T-cell (primary cell): ENCODE data around the gene OR11H6. TPM values are rescaled to one million over a fixed set of nuclear protein-coding genes. Genes with fewer than 3 reads are reported as not detected.
"Not testable (repeated sequence)": the region's sequence is repeated elsewhere in the genome, so short reads cannot be mapped to it uniquely, and the experiment has no call there.

Source experiments
- ATAC-seq, 4 experiments: fragments of 200-7000 bp in 3 of 4; fragments of 150-1000 bp in 1 of 4; cut with Tn5 transposase; replicated peaks in 1 of 4; 1 replicate in 3 of 4; 2 replicates in 1 of 4; pipeline ENCODE4 v1.10.0; 2021; ENCODE audit warnings: moderate library complexity in 3 of 4, mild to moderate bottlenecking in 2 of 4, moderate number of reproducible peaks in 1 of 4
- CTCF ChIA-PET, 2 donors: fragments of 300-600 bp; sonication (Branson Sonifier 250); formaldehyde crosslinking; loops; one replicate each; lab custom pipeline; 2022; ENCODE audit warnings: antibody characterized with exemption in 2 of 2; lab: Charles Lee
- POLR2A ChIA-PET, 2 donors: fragments of 300-600 bp; sonication (Branson Sonifier 250); formaldehyde crosslinking; loops; one replicate each; lab custom pipeline; 2022; ENCODE audit warnings: antibody characterized with exemption in 2 of 2; lab: Charles Lee
- DNase-seq, 35 experiments: peaks; one replicate each; pipeline versions ENCODE4 v3.0.0 to v3.0.0-alpha.2; 2013 to 2023
- H3K27ac ChIP-seq: one replicate; pipeline ENCODE4 v1.5.1; 2013; ENCODE audit warnings: low read length
- H3K27me3 ChIP-seq, 2 experiments: replicated peaks in 1 of 2; 1 replicate in 1 of 2; 2 replicates in 1 of 2; pipeline versions ENCODE4 v1.6.1 to v1.7.0; 2013; ENCODE audit warnings: low read length in 1 of 2, mixed read lengths in 1 of 2; ENCODE audit not compliant: control insufficient read depth in 2 of 2, insufficient read depth in 2 of 2; ENCODE audit errors: extremely low read depth in 1 of 2
- H3K36me3 ChIP-seq, 2 donors: 1 replicate in 1 of 2; 2 replicates in 1 of 2; pipeline versions ENCODE4 v1.6.1 to v1.7.0; 2013; ENCODE audit warnings: low read length in 1 of 2; ENCODE audit not compliant: control insufficient read depth in 2 of 2, insufficient read depth in 1 of 2; ENCODE audit errors: extremely low read depth in 1 of 2
- H3K4me1 ChIP-seq, 2 experiments: 1 replicate in 1 of 2; 2 replicates in 1 of 2; pipeline versions ENCODE4 v1.6.1 to v1.7.0; 2013; ENCODE audit warnings: low read length in 2 of 2, mixed read lengths in 1 of 2; ENCODE audit not compliant: insufficient read depth in 2 of 2, control insufficient read depth in 1 of 2; ENCODE audit errors: extremely low read depth in 1 of 2
- H3K4me3 ChIP-seq, 2 donors: 1 replicate in 1 of 2; 2 replicates in 1 of 2; pipeline versions ENCODE4 v1.5.1 to v1.7.0; 2013; ENCODE audit warnings: mild to moderate bottlenecking in 2 of 2, low read length in 1 of 2, moderate library complexity in 1 of 2; ENCODE audit not compliant: control insufficient read depth in 1 of 2; ENCODE audit errors: extremely low read depth in 1 of 2
- H3K9me3 ChIP-seq: 2 replicates; pipeline ENCODE4 v1.7.0; 2013
- H3K27ac Mint-ChIP-seq, 2 donors: one replicate each; pipeline ENCODE4 v1.8.0; 2020 to 2021; ENCODE audit warnings: mild to moderate bottlenecking in 2 of 2, mixed read lengths in 2 of 2
- H3K27me3 Mint-ChIP-seq, 2 donors: one replicate each; pipeline ENCODE4 v1.8.0; 2021 to 2022; ENCODE audit warnings: mixed read lengths in 2 of 2
- H3K36me3 Mint-ChIP-seq: one replicate; pipeline ENCODE4 v1.8.0; 2021; ENCODE audit warnings: mixed read lengths
- H3K4me1 Mint-ChIP-seq, 3 donors: one replicate each; pipeline ENCODE4 v1.8.0; 2020 to 2022; ENCODE audit warnings: mixed read lengths in 3 of 3, mild to moderate bottlenecking in 1 of 3
- H3K4me3 Mint-ChIP-seq, 3 donors: one replicate each; pipeline ENCODE4 v1.8.0; 2020 to 2022; ENCODE audit warnings: mild to moderate bottlenecking in 3 of 3, mixed read lengths in 3 of 3, moderate library complexity in 3 of 3
- H3K9me3 Mint-ChIP-seq, 3 donors: one replicate each; pipeline ENCODE4 v1.8.0; 2020 to 2022; ENCODE audit warnings: mixed read lengths in 3 of 3
- WGBS: methylation state at CpG from one replicate; pipeline ENCODE4 v1.1.5; 2013; ENCODE audit warnings: missing lambda C conversion rate; ENCODE audit not compliant: insufficient coverage; 5-methylcytosine and 5-hydroxymethylcytosine counted together
- total RNA-seq, 35 experiments: library from RNA in 6 of 35; stranded (reverse) in 6 of 35; fragments of 120-200 nt in 1 of 35; gene quantifications; one replicate each; pipeline versions ENCODE4 v1.2.1 to v1.2.4 and lab custom pipeline; 2013 to 2026

Gene OR11H6, protein sequence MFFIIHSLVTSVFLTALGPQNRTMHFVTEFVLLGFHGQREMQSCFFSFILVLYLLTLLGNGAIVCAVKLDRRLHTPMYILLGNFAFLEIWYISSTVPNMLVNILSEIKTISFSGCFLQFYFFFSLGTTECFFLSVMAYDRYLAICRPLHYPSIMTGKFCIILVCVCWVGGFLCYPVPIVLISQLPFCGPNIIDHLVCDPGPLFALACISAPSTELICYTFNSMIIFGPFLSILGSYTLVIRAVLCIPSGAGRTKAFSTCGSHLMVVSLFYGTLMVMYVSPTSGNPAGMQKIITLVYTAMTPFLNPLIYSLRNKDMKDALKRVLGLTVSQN
- total RNA-seq (not detected), total RNA-seq (lab: John Stamatoyannopoulos, UW) (0 reads per million in 29 experiments)
- not detected for total RNA-seq (2013)

DNA sequence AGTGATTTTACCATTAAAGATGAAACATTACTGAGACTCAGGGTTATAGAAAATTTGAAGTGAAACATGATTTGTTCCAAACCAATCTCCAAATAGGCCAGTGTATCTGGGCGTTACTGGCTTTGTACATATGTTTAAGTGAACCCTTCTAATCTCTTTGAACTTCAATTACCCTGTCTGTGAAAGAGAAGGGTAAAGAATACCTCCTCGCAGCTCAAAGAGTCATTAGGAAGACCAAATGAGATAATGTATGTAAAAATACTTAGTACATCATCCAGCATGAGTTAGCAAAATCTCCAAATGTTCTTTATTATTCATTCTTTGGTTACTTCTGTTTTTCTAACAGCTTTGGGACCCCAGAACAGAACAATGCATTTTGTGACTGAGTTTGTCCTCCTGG lies at the start of gene OR11H6:
Gene OR11H6, plus strand, starts transcription at position 301 of the 400 bp plus-strand sequence. Its CDS starts 0 bp downstream, at position 301.
- WGBS = no CpG with 5 or more reads among the region's 2 CpGs

DNA sequence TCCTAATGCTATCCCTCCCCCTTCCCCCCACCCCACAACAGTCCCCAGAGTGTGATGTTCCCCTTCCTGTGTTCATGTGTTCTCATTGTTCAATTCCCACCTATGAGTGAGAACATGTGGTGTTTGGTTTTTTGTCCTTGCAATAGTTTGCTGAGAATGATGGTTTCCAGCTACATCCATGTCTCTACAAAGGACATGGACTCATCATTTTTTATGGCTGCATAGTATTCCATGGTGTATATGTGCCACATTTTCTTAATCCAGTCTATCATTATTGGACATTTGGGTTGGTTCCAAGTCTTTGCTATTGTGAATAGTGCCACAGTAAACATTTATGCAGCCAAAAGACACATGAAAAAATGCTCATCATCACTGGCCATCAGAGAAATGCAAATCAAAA lies 49.3 kb upstream of the OR11H6 start:
- not testable (repeated sequence) for H3K4me3 Mint-ChIP-seq

More for the DNA sequence above, at the start of gene OR11H6:
- peaks cover 15% of the 10 kb centered on the region in 2 donors for H3K27me3 Mint-ChIP-seq
- H3K4me3 Mint-ChIP-seq = no peak within 1 kb of the TSS
- ChIA-PET CTCF (no interaction called here), POLR2A (no interaction called here)
- Histone ChIP-seq H3K4me3 (no peak within 1 kb of the TSS), H3K9me3 (no peaks in the 10 kb centered on the region), H3K27me3 (no peaks in the 10 kb centered on the region), H3K27ac (no peak within 1 kb of the TSS), H3K4me1 (no peaks in the 10 kb centered on the region), H3K36me3 (no peaks in the 10 kb centered on the region)
- no peak within 1 kb of the TSS for H3K27ac Mint-ChIP-seq
- H3K9me3 Mint-ChIP-seq = peaks cover 0 to 5% (median 0%) of the 10 kb centered on the region in 3 donors
- no peaks in the 10 kb centered on the region for H3K36me3 Mint-ChIP-seq
- no peak for DNase-seq
- no peaks in the 10 kb centered on the region for H3K4me1 Mint-ChIP-seq
- no peak for ATAC-seq

GRCh38 chr14:20176330-20176729 lies 47.2 kb upstream of the OR11H6 start:
- H3K27me3 ChIP-seq = peaks cover 0 to 5% of the 10 kb centered on the region in 2 experiments
- Mint-ChIP-seq H3K36me3 (no peaks in the 10 kb centered on the region), H3K9me3 (no peaks in the 10 kb centered on the region), H3K4me1 (peaks cover 0 to 4% (median 0%) of the 10 kb centered on the region in 3 donors), H3K4me3 (no peak overlapping the region), H3K27me3 (peaks cover 5 to 9% of the 10 kb centered on the region in 2 donors), H3K27ac (no peak overlapping the region)
- H3K4me1 ChIP-seq = no peaks in the 10 kb centered on the region
- ATAC-seq (no peak), DNase-seq (no peak)
- H3K4me3 ChIP-seq = no peak overlapping the region
- H3K27ac ChIP-seq = no peak overlapping the region
- WGBS = no CpG with 5 or more reads among the region's 6 CpGs
- H3K9me3 ChIP-seq = no peaks in the 10 kb centered on the region
- ChIA-PET POLR2A (no interaction called here), CTCF (no interaction called here)
- H3K36me3 ChIP-seq = no peaks in the 10 kb centered on the region

More for the DNA sequence above, 49.3 kb upstream of the OR11H6 start:
- H3K27ac ChIP-seq, DNase-seq, H3K36me3 Mint-ChIP-seq, ATAC-seq, H3K9me3 ChIP-seq, H3K9me3 Mint-ChIP-seq, H3K4me1 Mint-ChIP-seq, H3K36me3 ChIP-seq, CTCF ChIA-PET, H3K4me3 ChIP-seq, H3K27me3 ChIP-seq, H3K4me1 ChIP-seq, POLR2A ChIA-PET, H3K27ac Mint-ChIP-seq: not testable (repeated sequence)
- H3K27me3 Mint-ChIP-seq = peaks cover 9 to 11% of the 10 kb centered on the region in 2 donors

DNA sequence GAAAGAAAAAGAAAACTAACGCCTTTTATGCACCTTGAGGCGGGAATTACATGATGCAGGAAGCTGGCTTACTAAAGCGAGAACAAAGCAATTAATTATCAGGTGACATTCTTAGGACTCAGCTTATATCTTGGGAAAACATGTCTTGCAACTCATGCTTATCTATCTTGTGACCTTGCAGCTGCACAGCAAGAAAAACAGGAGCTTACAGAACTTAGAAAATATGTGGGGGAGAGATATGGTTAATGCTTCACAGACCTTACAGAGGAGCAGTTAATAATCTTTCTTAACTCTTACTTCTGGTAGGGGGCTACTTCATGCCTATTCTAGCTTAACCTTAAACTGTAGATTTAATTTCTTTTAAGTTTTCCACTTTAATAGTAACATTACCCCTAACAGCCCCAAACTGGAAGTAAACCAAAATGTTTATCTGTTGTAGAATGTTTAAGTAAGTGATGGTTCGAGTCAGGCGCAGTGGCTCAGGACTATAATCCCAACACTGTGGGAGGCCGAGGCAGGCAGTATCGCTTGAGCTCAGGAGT lies 46.0 kb upstream of the OR11H6 start:
- peaks cover 5 to 14% of the 10 kb centered on the region in 2 donors for H3K27me3 Mint-ChIP-seq
- no peaks in the 10 kb centered on the region for H3K36me3 ChIP-seq
- H3K4me1 ChIP-seq = no peaks in the 10 kb centered on the region
- DNase-seq (no peak), ATAC-seq (no peak)
- ChIA-PET POLR2A (no interaction called here), CTCF (no interaction called here)
- no peaks in the 10 kb centered on the region for H3K9me3 Mint-ChIP-seq
- H3K27me3 ChIP-seq = peaks cover 0 to 5% of the 10 kb centered on the region in 2 experiments
- no peak overlapping the region for H3K27ac Mint-ChIP-seq
- 62% methylated on average over 3 of the region's 7 CpGs for WGBS
- H3K27ac ChIP-seq = no peak overlapping the region
- peaks cover 0 to 4% (median 0%) of the 10 kb centered on the region in 3 donors for H3K4me1 Mint-ChIP-seq
- no peaks in the 10 kb centered on the region for H3K36me3 Mint-ChIP-seq
- no peak overlapping the region for H3K4me3 Mint-ChIP-seq
- no peaks in the 10 kb centered on the region for H3K9me3 ChIP-seq
- H3K4me3 ChIP-seq = no peak overlapping the region

DNA sequence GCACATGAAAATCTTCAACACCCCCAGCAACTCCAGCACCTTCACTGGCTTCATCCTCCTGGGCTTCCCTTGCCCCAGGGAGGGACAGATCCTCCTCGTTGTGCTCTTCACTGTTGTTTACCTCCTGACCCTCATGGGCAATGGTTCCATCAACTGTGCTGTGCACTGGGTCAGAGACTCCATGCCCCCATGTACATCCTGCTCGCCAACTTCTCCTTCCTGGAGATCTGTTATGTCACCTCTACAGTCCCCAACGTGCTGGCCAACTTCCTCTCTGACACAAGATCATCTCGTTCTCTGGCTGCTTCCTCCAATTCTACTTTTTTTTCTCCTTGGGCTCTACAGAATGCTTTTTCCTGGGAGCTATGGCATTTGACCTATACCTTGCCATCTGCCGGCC lies 44.3 kb upstream of the OR11H6 start:
- Histone ChIP-seq H3K36me3 (no peaks in the 10 kb centered on the region), H3K4me1 (no peaks in the 10 kb centered on the region), H3K4me3 (no peak overlapping the region), H3K9me3 (no peaks in the 10 kb centered on the region), H3K27me3 (peaks cover 0 to 5% of the 10 kb centered on the region in 2 experiments), H3K27ac (no peak overlapping the region)
- WGBS = 21% methylated on average over 4 of the region's 5 CpGs
- peaks cover 4 to 14% of the 10 kb centered on the region in 2 donors for H3K27me3 Mint-ChIP-seq
- no peak overlapping the region for H3K4me3 Mint-ChIP-seq
- H3K27ac Mint-ChIP-seq = no peak overlapping the region
- ATAC-seq (no peak), DNase-seq (no peak)
- peaks cover 0 to 4% (median 0%) of the 10 kb centered on the region in 3 donors for H3K4me1 Mint-ChIP-seq
- POLR2A ChIA-PET = no interaction called here
- no peaks in the 10 kb centered on the region for H3K9me3 Mint-ChIP-seq
- H3K36me3 Mint-ChIP-seq = no peaks in the 10 kb centered on the region
- CTCF ChIA-PET = no interaction called here

DNA sequence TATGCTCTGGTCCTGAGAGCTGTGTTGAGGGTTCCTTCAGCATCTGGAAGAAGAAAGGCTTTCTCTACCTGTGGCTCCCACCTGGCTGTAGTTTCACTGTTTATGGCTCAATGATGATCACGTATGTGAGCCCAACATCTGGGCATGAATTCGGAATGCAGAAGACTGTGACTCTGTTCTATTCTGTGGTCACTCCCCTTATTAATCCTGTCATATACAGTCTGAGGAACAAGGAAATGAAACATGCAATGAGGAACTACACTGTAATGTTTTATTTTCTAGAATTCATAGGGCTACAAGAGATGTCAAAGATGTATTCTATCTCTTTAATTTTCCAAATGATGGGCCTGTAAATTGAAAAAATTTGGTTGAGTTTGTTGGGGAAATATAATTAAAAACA lies 43.6 kb upstream of the OR11H6 start:
- no CpG with 5 or more reads among the region's 2 CpGs for WGBS

More for the DNA sequence above, 43.6 kb upstream of the OR11H6 start:
- DNase-seq = no peak
- no peak overlapping the region for H3K4me3 ChIP-seq
- no peaks in the 10 kb centered on the region for H3K36me3 Mint-ChIP-seq
- H3K36me3 ChIP-seq = no peaks in the 10 kb centered on the region
- H3K27ac ChIP-seq = no peak overlapping the region
- POLR2A ChIA-PET = no interaction called here
- H3K9me3 Mint-ChIP-seq = no peaks in the 10 kb centered on the region
- no peaks in the 10 kb centered on the region for H3K4me1 ChIP-seq
- CTCF ChIA-PET = no interaction called here
- H3K27me3 Mint-ChIP-seq = peaks cover 2 to 14% of the 10 kb centered on the region in 2 donors
- H3K9me3 ChIP-seq = no peaks in the 10 kb centered on the region
- H3K27me3 ChIP-seq = peaks cover 0 to 5% of the 10 kb centered on the region in 2 experiments
- H3K27ac Mint-ChIP-seq = no peak overlapping the region
- H3K4me1 Mint-ChIP-seq = peaks cover 0 to 4% (median 0%) of the 10 kb centered on the region in 3 donors
- no peak overlapping the region for H3K4me3 Mint-ChIP-seq
- ATAC-seq = no peak
